Thyroid gland (tissue), 4 donors: ENCODE results near the gene CYP27B1.

ENCODE experiments used
- CTCF ChIP-seq, 6 experiments: fragments of 200-600 bp in 3 of 6; fragments of 450-650 bp in 3 of 6; sonication (generic) in 3 of 6; IDR thresholded peaks; one replicate each; pipeline ENCODE4 v1.5.1; 2016 to 2019; ENCODE audit warnings: antibody characterized with exemption in 6 of 6, mild to moderate bottlenecking in 2 of 6, inconsistent platforms in 1 of 6, moderate library complexity in 1 of 6
- POLR2A ChIP-seq, 2 donors: fragments of 450-650 bp; IDR thresholded peaks; one replicate each; pipeline ENCODE4 v1.6.1; 2017; ENCODE audit warnings: antibody characterized with exemption in 2 of 2, mild to moderate bottlenecking in 2 of 2, moderate library complexity in 1 of 2

GRCh38 chr12:57765003-57765697, 1.7 kb downstream of the CYP27B1 start:
- TF ChIP-seq CTCF (IDR thresholded peaks at IDR 0.05) (peak in 2 of 6 experiments; percentile 24 to 26), POLR2A (IDR thresholded peaks at IDR 0.05) (no peak)
